Cardiac muscle cell (in vitro differentiated cells and primary cell): ENCODE data around the gene ZBTB12. TPM values are rescaled to one million over a fixed set of nuclear protein-coding genes. Genes with fewer than 3 reads are reported as not detected.
A peak's percentile ranks its signal among the peaks of the same experiment; 100 is the strongest.
"Not testable (repeated sequence)": the region's sequence is repeated elsewhere in the genome, so short reads cannot be mapped to it uniquely, and the experiment has no call there.

Experiments used
- DNase-seq, 2 donors: peaks; one replicate each; pipeline versions ENCODE4 v3.0.0 to v3.0.0-alpha.2; 2010 to 2017; ENCODE audit warnings: low read depth in 1 of 2, low spot score in 1 of 2
- H3K27ac ChIP-seq: fragments of 200-600 bp; sonication (generic); 2 replicates; pipeline ENCODE4 v1.5.1; 2016
- H3K27me3 ChIP-seq: fragments of 200-600 bp; sonication (generic); 2 replicates; pipeline ENCODE4 v1.6.0; 2016; ENCODE audit warnings: control low read depth
- H3K36me3 ChIP-seq: fragments of 200-600 bp; sonication (generic); 2 replicates; pipeline ENCODE4 v1.5.1; 2016; ENCODE audit warnings: control low read depth
- H3K4me1 ChIP-seq: fragments of 200-600 bp; sonication (generic); 2 replicates; pipeline ENCODE4 v1.8.1; 2017; ENCODE audit warnings: low read depth, mild to moderate bottlenecking, mixed run types
- H3K4me3 ChIP-seq: fragments of 200-600 bp; sonication (generic); 2 replicates; pipeline ENCODE4 v1.5.1; 2016; ENCODE audit warnings: mild to moderate bottlenecking
- H3K9me3 ChIP-seq: fragments of 200-600 bp; sonication (generic); 2 replicates; pipeline ENCODE4 v1.5.1; 2017; ENCODE audit warnings: low read depth, mild to moderate bottlenecking, control low read depth
- polyA plus RNA-seq: library from polyadenylated mRNA; unstranded; fragments of >200 nt; fragmentation: Nextera tagmentation; extraction: Ambion mirVana; gene quantifications from 2 replicates; pipeline ENCODE4 v1.2.1, GENCODE V29; 2016
- total RNA-seq: library from RNA; depleted of rRNA; stranded (reverse); fragments of >200 nt; gene quantifications from 2 replicates; pipeline ENCODE4 v1.2.3, GENCODE V29; 2016
- TF ChIP-seq, protein P1 (sequence below): IDR thresholded peaks from 2 replicates; pipeline ENCODE4 v1.5.1; 2012; ENCODE audit warnings: low read depth, mild to moderate bottlenecking, low read length

Gene ZBTB12
- total and polyA plus RNA-seq, 2 experiments from 2014 or later = 32.0 TPM; not detected in 1

- H3K9me3 ChIP-seq = no peaks in the 10 kb centered on the region
- peak overlapping the region; percentile 80 for H3K4me3 ChIP-seq
- peaks cover 5% of the 10 kb centered on the region for H3K4me1 ChIP-seq
- no peaks in the 10 kb centered on the region for H3K27me3 ChIP-seq
- no peak for DNase-seq
- peaks cover 9% of the 10 kb centered on the region for H3K36me3 ChIP-seq
- H3K27ac ChIP-seq = no peak overlapping the region
- TF ChIP-seq, protein P1, sequence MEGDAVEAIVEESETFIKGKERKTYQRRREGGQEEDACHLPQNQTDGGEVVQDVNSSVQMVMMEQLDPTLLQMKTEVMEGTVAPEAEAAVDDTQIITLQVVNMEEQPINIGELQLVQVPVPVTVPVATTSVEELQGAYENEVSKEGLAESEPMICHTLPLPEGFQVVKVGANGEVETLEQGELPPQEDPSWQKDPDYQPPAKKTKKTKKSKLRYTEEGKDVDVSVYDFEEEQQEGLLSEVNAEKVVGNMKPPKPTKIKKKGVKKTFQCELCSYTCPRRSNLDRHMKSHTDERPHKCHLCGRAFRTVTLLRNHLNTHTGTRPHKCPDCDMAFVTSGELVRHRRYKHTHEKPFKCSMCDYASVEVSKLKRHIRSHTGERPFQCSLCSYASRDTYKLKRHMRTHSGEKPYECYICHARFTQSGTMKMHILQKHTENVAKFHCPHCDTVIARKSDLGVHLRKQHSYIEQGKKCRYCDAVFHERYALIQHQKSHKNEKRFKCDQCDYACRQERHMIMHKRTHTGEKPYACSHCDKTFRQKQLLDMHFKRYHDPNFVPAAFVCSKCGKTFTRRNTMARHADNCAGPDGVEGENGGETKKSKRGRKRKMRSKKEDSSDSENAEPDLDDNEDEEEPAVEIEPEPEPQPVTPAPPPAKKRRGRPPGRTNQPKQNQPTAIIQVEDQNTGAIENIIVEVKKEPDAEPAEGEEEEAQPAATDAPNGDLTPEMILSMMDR = no peak
Observed at GRCh38 chr6:31861919-31862343, 40.0 kb downstream of the ZBTB12 start.

- no peak for DNase-seq
- Histone ChIP-seq H3K27ac (no peak overlapping the region), H3K36me3 (peaks cover 9% of the 10 kb centered on the region), H3K9me3 (no peaks in the 10 kb centered on the region), H3K4me1 (peaks cover 5% of the 10 kb centered on the region), H3K4me3 (no peak overlapping the region), H3K27me3 (no peaks in the 10 kb centered on the region)
- TF ChIP-seq, protein P1 = no peak
Observed at GRCh38 chr6:31861150-31861549, 40.7 kb downstream of the ZBTB12 start.

- DNase-seq = no peak
- Histone ChIP-seq H3K36me3 (peaks cover 9% of the 10 kb centered on the region), H3K9me3 (no peaks in the 10 kb centered on the region), H3K4me1 (peaks cover 5% of the 10 kb centered on the region), H3K27ac (no peak overlapping the region), H3K4me3 (no peak overlapping the region), H3K27me3 (no peaks in the 10 kb centered on the region)
- TF ChIP-seq, protein P1 = no peak
Observed at GRCh38 chr6:31860349-31860748, 41.5 kb downstream of the ZBTB12 start.

GRCh38 chr6:31859923-31860322 is 42.0 kb downstream of the ZBTB12 start:
- Histone ChIP-seq H3K27me3 (no peaks in the 10 kb centered on the region), H3K9me3 (no peaks in the 10 kb centered on the region), H3K27ac (no peak overlapping the region), H3K36me3 (peaks cover 9% of the 10 kb centered on the region), H3K4me1 (peaks cover 5% of the 10 kb centered on the region), H3K4me3 (no peak overlapping the region)
- TF ChIP-seq, protein P1 = no peak
- DNase-seq = no peak

- TF ChIP-seq, protein P1 = no peak
- Histone ChIP-seq H3K27me3 (no peaks in the 10 kb centered on the region), H3K9me3 (no peaks in the 10 kb centered on the region), H3K4me3 (no peak overlapping the region), H3K4me1 (peaks cover 5% of the 10 kb centered on the region), H3K36me3 (peaks cover 9% of the 10 kb centered on the region), H3K27ac (no peak overlapping the region)
- DNase-seq = no peak
Observed at GRCh38 chr6:31858707-31859106, 43.2 kb downstream of the ZBTB12 start.

DNA sequence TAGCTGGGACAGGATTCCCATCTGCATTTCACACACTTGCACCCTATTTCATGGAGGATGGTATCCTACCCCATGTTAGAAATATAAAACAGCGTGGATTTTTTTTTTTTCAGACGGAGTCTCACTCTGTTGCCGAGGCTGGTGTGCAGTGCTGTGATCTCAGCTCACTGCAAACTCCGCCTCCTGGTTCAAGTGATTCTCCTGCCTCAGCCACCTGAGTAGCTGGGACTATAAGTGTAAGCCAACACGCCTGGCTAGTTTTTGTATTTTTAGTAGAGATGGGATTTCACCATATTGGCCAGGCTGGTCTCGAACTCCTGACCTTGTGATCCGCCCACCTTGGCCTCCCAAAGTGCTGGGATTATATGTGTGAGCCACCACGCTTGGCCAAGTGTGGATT is 44.1 kb downstream of the ZBTB12 start:
- H3K4me3 ChIP-seq, H3K27ac ChIP-seq, H3K36me3 ChIP-seq, H3K9me3 ChIP-seq, H3K4me1 ChIP-seq, H3K27me3 ChIP-seq, DNase-seq: not testable (repeated sequence)

GRCh38 chr6:31851980-31852718 is 49.7 kb downstream of the ZBTB12 start:
- DNase-seq, H3K4me1 ChIP-seq, H3K27me3 ChIP-seq, H3K9me3 ChIP-seq, H3K36me3 ChIP-seq, H3K4me3 ChIP-seq, H3K27ac ChIP-seq: not testable (repeated sequence)
